NCI-H526 (cell line): Measurements from ENCODE around the gene RAB44.

Source experiments
- DNase-seq, 2 experiments: peaks; one replicate each; lab custom pipeline; 2025; lab: John Stamatoyannopoulos, UW

The RAB44 gene

DNA sequence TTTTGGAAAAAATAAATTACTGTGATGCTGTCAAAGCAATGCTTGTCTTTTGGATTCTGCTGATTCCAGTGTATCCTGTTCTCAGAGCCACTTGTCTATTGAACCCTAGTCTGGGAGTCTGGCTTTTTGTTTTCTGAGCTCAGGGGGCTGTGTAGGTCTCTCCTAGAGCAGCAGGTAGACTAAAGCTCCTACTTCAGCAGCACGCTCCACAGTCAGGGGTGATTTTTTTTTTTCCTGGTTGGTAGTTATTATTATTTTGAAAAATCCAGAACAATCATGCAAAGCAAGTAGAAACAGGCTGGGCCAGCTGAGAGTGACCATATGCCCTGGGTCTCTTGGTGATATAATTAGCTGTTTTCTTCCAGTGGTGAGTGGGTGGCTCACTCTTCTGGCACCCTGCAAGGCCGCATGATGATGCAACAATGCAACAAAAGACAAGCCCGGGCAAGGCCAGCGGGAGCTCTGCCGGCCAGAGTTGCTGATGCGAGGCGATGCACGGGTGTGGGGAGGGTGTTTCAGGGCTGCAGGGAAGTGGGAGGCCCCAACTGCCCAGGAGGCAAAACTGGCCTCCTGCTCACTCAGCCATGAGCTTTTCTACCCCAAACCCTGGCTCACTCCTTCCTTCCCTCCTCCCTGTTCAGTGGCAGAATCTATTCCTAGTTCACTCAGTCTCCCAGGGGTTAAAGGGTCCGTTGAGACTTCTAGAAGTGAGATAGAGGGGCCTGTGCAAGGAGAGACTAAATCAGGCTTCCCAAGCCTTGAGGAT is 30.6 kb upstream of the RAB44 start:
- peak; percentile 80 to 84 for DNase-seq

DNA sequence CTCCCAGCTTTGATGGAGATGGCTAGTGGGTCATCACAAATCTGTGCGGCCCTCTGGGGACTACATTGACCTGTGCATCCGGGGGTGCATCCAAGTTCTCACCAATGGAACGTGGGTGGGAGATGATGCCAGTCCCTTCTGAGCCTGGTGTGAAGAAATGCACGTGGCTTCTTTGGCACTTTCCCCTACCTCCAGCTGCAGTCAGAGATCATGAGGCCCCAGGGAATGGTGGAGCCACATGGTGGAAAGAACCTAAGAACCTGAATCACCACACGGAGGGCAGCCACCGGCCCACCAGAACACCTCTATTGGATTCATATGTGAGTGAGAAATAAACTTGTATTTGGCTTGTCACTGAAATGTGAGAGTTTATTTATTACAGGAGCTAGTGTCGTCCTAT is 29.0 kb upstream of the RAB44 start:
- DNase-seq = no peak

DNA sequence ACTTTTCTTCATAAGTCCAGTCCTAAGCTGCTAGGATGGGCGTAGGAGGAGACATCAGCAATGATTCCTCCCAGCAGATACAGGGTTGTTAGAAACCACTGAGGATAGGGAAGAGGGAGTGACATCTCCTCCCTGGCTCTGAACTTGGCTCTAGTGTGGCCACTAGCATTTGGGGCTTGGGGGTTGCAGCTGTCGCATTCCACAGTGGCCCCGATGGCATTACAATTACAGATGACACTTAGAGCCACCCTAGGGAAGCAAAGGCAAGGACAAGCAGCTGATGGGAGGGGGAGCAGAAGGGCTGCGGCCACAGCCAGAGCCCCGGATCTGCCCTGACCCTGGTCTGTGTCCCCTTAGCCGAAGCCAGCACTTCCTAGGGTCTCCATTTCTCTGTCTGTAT is 28.6 kb upstream of the RAB44 start:
- DNase-seq = no peak

DNA sequence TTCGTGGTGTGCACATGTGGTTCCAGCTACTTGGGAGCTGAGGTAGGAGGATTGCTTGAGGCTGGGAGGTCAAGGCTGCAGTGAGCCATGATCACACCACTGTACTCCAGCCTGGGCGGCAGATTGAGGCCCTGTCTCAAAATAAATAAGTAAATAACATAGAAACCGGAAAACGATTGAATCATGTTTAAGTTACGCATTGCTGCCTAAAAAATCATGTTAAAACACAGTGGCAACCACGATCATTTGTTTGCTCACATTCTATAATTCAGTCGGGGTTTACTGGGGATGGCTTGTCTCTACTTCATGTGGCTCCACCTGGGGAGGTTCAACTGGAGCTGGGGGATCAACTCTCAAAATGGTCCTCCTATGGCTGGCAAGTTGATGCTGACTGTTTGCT is 27.4 kb upstream of the RAB44 start:
- no peak for DNase-seq

DNA sequence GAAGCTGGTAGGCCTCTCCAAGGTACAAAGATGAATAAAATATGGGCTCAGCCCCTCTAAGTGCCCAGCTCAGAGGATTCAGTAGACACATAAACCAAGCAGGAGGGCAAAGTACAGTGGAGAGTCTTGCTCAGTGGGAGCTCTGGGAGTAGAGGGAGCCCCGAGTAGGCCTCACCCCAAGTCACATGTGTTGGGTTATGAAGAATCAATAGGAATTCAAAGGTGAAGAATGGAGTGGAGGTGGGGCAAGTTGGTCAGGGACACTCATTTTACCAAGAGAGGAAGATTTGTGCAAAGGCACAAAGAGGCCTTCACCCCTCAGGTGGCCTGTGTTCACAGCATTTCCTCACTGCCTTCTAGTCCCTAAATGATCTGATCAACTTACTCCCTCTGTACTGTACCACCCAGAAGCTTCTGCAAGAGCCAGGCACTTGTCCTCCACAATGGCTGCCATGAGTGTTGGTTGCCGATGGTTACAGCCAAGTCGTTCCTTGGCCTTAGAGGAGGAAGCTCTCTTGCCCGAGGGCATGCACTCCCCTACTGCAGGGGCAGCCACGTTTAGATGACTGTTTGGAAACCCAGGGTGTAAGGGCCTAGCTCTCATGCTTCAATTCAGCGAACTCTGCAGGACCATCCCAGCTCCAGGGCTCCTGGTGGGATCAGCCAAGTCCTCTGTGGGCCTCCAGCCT is 25.8 kb upstream of the RAB44 start:
- no peak for DNase-seq

DNA sequence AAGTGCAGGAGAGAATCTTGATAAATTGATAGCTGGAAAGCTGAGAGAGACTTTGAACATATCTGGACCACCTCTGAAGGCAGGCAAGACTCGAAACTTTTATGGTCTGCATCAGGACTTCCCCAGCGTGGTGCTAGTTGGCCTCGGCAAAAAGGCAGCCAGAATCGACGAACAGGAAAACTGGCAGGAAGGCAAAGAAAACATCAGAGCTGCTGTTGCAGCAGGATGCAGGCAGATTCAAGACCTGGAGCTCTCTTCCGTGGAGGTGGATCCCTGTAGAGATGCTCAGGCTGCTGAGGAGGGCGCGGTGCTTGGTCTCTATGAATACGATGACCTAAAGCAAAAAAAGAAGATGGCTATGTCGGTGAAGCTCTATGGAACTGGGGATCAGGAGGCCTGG is 23.7 kb upstream of the RAB44 start:
- DNase-seq = no peak

DNA sequence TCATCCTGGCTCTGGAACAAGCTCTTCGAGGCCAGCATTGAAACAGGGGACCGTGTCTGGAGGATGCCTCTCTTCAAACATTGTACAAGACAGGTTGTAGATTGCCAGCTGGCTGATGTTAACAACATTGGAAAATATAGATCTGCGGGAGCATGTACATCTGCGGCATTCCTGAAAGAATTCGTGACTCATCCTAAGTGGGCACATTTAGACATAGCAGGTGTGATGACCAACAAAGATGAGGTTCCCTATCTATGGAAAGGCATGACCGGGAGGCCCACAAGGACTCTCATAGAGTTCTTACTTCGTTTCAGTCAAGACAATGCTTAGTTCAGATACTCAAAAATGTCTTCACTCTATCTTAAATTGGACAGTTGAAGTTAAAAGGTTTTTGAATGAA is 22.7 kb upstream of the RAB44 start:
- DNase-seq = no peak

DNA sequence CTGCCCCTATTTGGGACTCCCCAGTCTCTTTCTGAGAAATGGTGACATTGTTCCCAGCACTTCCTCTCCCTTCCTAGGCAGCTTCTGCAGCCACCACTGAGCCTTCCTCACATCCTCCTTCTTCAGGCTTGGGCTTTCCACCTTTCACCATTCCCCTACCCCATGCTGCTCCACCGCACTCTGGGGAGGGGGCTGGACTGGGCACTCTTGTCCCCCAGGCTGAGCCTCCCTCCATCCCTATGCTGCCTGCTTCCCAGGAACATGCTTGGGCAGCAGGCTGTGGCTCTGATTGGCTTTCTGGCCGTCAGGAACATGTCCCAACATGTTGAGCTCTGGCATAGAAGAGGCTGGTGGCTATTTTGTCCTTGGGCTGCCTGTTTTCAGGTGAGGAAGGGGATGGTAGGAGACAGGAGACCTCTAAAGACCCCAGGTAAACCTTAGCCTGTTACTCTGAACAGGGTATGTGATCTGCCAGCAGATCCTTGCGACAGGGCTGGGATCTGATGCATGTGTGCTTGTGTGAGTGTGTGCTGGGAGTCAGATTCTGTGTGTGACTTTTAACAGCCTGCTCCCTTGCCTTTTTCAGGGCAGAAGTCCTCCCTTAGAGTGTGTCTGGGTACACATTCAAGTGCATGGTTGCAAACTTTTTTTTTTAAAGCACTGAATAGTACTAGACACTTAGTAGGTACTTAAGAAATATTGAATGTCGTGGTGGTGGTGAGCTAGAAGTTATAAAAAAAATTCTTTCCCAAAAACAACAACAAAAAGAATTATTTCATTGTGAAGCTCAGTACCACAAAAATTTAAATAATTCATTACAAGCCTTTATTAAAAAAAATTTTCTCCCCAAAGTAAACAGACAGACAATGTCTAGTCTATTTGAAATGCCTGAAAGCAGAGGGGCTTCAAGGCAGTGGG is 21.2 kb upstream of the RAB44 start:
- peak; percentile 47 to 70 for DNase-seq

DNA sequence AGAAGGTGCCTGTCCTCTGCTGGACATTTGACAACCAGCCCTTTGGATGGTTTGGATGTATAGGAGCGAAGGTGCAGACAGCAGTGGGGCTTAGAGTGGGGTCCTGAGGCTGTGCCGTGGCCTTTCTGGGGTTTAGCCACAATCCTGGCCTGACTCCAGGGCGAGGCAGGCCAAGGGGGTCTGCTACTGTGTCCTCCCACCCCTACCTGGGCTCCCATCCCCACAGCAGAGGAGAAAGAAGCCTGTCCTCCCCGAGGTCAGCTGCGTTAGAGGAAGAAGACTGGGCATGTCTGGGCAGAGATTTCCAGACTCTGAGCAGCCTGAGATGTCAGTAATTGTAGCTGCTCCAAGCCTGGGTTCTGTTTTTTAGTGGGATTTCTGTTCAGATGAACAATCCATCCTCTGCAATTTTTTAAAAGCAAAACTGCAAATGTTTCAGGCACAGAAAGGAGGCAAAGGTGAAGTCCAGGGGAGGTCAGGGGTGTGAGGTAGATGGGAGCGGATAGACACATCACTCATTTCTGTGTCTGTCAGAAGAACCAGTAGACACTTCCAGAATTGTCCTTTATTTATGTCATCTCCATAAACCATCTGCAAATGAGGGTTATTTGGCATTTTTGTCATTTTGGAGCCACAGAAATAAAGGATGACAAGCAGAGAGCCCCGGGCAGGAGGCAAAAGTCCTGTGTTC is 20.4 kb upstream of the RAB44 start:
- DNase-seq = peak in 1 of 2 experiments; percentile 44

DNA sequence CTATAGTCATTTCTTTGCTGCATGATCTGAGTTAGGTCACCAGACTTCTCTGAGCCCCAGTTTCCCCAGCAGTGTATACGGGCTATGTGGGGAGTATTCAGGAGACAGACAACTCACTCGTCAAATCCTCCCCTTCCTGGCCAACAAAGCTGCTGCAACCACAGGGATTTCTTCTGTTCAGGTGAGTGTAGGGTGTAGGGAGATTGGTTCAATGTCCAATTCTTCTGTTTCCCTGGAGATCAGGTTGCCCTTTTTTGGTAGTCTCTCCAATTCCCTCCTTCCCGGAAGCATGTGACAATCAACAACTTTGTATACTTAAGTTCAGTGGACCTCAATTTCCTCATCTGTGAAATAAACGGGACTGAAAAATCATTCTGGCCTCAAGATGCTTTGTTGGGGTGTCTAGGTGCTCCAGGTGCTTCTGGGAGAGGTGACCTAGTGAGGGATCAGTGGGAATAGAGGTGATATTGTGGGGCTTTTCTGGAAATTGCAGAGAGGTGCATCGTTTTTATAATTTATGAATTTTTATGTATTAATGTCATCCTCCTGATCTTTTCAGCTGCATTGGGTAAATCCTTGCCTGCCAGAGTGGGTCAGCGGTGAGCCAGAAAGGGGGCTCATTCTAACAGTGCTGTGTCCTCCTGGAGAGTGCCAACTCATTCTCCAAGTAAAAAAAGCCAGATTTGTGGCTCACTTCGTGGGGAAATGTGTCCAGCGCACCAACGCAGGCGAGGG is 19.7 kb upstream of the RAB44 start:
- DNase-seq = peak in 1 of 2 experiments; percentile 40

DNA sequence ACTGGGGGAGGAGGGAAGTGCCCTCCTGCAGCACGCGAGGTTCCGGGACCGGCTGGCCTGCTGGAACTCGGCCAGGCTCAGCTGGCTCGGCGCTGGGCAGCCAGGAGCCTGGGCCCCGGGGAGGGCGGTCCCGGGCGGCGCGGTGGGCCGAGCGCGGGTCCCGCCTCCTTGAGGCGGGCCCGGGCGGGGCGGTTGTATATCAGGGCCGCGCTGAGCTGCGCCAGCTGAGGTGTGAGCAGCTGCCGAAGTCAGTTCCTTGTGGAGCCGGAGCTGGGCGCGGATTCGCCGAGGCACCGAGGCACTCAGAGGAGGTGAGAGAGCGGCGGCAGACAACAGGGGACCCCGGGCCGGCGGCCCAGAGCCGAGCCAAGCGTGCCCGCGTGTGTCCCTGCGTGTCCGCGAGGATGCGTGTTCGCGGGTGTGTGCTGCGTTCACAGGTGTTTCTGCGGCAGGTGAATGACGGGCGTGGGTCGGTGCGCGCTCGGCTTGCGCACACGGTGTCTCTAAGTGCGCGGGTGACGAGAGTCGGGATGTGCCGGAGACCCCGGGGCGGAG is 19.1 kb upstream of the RAB44 start, which contains the start of gene CDKN1A:
Gene CDKN1A (plus strand): TSS at position 227 of the 555 bp plus-strand sequence. CDS start 5,388 bp downstream, outside the sequence.
- peak; percentile 71 to 96 for DNase-seq

DNA sequence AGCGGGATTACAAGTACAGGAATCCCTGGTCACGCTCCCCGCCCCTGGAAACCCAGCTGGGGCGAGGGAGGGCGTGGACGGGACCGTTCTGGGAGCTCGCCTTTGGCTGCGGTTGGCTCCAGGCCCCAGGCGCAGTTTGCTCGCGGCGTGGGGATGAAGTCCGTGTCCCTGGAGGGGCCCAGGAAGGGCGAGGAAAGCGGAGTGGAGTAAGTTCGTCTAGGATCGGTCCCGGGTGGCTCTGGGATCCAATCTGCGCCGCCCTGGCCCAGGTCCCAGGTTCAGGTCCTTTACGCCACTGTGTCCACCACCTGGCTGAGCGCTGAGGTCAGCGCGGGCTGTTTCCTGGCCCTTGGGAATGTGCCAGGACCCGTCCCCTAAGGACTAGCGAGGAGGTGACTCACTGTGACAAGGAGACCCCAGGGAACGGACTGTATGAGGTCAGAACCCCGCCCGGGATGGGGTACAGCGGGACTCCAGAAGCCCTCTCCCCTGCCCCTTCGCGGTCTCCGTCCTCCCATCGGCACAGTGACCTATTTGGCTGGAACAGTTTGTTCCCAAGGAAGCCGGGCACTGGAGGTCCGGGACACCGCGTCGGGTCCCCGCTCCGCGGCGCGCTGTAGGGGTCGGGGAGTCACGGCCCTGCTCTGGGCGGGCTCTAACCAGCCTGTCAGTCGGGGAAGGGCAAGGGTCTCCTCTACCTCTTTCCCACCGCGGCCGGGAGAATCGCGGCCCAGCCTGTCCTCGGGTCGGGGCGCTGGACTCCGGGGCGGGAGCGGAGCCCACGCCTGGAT is 18.4 kb upstream of the RAB44 start:
- DNase-seq = peak in 1 of 2 experiments; percentile 62

DNA sequence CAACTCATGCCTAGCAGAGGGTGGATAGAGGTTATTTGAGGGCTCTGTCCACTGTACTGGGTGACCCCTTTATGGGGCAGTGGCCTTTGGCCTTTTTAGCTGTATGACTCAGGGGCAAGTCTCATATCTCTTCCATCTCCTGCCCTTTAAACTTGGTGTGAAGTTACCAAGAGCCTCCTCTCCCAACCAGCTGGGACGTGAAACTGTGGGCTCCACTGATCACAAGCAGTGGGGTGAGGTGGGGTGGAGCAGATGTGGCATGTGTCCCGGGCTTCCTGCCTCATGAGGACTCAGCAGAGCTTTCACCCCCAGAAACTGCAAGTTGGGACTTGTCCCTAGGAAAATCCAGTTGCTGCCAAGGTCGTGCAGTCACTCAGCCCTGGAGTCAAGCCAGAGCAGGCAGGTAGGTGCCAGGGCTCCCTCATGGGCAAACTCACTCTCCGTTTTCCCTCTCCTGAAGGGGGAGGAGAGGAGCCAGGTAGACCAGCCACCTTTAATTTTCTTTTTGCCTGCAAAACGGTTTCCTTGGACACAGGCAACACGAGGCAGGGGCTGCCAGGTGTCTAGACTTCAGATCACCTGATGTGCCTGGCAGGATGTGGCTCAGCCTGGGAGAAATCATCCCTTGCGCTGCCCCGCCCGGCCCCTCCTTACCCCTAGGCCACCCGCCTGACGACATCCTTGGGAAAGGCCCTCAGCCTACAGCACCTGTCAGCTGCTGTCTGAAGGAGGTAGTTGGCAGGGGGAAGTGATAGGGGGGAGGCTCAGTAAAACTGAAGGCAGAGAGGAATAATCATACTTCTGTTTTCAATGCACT is 15.1 kb upstream of the RAB44 start:
- peak; percentile 93 to 94 for DNase-seq

DNA sequence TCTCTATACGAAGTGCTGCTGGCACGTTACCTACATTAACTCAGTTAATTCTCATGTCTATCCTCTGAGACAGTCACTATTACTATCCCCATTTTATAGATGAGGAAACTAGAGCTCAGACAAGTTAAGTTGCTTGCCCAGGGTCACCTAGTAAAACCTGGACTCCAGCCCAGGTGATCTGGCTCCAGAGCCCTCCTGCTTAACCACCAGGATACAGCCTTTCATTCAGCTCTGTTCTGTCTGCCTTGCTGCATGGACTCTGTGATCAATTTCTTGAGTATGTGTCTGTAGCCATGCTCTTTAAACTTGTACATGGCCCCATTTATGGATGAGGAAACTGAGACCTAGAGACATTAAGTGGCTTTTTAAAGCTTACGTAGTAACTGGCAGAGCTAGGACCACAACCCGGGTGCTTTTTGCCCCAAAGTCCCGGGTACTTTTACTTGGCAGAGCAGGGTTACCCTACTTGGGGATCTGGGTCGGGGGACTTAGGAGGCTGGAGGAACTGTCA is 14.4 kb upstream of the RAB44 start:
- no peak for DNase-seq

DNA sequence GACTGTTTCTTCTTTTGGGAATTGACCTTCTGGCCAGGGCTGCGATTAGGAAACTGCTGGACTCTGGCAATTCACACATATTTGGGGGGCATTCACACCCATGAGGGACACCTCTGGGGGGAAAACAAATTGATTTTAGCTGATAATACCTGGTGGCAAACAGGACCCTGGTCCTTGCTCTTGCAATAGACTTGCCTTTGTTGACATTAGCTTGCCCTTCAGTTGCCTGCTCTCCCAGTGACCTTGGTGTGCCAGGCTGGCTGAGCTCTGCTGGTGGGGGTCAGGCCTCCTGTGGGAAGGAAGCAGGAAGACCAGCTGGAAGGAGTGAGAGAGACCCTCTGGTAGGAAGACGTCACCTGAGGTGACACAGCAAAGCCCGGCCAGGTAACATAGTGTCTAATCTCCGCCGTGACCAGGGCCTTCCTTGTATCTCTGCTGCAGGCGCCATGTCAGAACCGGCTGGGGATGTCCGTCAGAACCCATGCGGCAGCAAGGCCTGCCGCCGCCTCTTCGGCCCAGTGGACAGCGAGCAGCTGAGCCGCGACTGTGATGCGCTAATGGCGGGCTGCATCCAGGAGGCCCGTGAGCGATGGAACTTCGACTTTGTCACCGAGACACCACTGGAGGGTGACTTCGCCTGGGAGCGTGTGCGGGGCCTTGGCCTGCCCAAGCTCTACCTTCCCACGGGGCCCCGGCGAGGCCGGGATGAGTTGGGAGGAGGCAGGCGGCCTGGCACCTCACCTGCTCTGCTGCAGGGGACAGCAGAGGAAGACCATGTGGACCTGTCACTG is 13.8 kb upstream of the RAB44 start:
- DNase-seq = no peak

DNA sequence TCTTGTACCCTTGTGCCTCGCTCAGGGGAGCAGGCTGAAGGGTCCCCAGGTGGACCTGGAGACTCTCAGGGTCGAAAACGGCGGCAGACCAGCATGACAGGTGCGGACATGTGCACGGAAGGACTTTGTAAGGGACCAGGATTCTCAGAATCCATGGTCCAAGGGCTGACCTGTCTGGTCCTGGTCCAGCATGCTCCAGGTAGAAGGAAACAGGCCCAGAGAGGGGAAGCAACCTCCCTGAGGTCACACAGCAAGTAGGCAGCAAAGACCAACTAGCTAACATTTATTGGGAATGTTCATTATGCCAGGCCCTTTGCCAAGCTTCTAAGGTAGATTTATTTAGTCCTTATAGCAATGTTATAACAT is 13.2 kb upstream of the RAB44 start:
- no peak for DNase-seq

DNA sequence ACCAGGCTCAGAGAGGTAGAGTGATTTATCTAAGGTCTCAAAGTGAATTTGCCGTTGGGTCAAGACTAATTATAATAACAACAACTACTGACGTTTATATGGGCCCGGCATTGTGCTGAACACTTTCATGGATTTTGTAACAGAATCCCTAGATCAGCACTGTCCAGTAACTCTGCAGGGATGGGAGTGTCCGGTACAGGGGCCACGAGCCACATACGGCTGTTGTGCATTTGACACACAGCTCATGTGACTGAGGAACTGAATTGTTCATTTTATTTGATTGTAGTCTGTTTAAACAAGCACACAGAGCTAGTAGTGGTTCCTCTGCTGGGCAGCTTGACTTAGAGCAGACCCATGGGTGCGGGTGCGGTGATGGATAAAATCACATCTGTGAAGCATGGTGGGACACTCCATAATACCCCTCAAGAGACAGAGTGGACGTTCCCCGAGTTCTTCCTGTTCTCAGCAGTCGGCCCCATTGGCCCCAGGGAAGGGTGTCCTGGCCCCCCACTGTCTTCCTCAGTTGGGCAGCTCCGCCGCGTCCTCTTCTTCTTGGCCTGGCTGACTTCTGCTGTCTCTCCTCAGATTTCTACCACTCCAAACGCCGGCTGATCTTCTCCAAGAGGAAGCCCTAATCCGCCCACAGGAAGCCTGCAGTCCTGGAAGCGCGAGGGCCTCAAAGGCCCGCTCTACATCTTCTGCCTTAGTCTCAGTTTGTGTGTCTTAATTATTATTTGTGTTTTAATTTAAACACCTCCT is 12.3 kb upstream of the RAB44 start:
- DNase-seq = no peak
